NCI-H82 treated with DMSO at 0.1 percent for 48 hours (cell line): ENCODE data around the gene DNM3.
"Not testable (repeated sequence)": the region's sequence is repeated elsewhere in the genome, so short reads cannot be mapped to it uniquely, and the experiment has no call there.

Source experiments
- DNase-seq: peaks from one replicate; lab custom pipeline; 2025; ENCODE audit not compliant: unreplicated experiment; lab: John Stamatoyannopoulos, UW

DNM3 gene

DNA sequence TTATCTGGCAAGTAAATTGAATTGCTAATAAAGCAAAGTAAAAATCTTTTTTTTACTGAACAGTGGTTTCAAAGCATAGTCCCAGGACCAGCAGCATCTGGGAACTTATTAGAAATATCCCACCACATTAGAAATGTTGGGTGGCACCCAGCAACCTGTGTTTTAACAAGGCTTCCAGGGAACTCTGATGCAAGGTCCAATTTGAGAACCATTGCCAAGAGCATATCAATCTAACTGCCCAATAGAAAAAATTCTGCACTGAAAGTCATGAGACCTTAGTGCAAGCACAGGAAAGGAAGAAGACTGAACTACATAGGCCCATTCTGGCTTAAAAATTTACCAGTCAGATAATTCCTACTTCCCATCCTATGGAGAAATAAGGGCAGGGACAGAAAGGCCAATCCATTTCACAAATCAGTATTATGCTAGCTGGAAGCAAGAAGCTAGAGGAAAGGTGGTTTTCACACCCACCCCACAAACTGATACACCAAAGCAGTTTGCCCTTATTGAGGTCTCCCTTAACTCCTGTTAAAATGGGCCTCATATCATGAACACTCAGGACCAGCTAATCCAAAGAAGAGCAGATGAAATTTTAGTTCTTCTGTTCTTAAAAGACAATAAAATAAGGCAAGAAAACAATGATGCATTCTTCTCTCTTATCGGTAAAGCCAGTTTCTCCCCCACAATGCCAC is 561.7 kb downstream of the DNM3 start:
- no peak for DNase-seq

DNA sequence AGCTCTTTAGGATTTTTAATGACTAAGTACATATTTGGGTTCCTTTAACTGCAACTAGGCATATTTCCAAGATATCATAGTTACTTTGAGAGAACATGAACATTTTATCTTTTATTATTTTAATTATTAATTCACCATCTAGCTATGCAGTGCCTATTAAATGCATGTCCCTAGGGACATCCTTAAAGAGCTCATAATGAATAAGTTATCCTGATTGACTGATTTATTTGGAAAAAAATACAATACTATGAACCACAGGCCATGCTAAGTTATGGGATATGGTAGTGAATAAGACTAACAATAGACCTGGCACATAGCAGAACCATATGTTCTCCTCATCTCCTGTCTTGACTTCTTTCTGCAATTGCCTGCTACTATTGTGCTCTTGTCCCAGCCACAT is 562.8 kb downstream of the DNM3 start:
- no peak for DNase-seq

GRCh38 chr1:172405912-172406311 is 564.6 kb downstream of the DNM3 start:
- no peak for DNase-seq

- DNase-seq = no peak
Observed at GRCh38 chr1:172406968-172407367, 565.7 kb downstream of the DNM3 start.

DNA sequence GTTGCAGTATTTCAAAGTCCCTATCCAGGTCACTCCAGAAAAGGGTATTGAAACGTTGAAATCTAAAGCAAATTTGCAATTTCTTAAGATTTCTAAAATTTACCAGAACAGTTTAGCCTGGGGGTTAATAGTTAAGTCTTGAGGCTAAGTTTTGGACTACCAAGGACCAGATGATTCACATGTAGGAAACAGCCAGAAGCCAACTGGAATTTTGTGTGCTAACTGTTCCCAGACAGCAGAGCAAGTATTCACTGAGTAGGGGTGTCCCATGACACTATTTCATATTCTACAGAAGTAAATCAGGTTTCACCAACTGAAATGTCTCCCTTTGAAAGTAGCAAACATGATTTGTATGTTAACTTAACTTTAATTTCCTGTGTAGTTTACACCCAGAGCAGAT is 567.7 kb downstream of the DNM3 start:
- DNase-seq = no peak

GRCh38 chr1:172410027-172410426 is 568.7 kb downstream of the DNM3 start:
- no peak for DNase-seq

DNA sequence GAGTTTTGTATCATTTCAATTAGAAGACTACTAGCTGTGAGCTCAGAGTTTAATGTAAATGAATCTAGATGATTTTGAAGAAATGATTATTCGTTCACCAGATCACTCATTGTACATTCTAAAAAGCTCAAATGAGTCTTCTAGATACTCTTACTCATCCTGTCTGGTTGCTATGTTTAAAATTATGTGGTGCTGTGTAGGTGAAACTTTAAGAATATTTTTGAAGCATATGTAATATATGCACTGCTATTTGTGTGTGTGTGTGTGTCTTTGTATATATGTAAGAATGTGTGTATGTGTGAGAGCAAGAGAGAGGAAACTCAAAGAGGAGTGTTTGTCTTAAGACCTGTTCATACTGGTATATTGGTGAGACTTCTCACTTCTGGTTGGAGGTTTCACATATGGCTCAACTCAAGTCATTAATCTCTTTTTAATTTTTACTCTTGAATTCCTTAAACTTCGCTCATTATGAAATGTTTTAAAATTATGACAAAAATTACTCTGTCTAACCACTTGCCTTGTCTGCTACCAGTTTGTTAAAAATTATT is 570.6 kb downstream of the DNM3 start:
- no peak for DNase-seq

DNA sequence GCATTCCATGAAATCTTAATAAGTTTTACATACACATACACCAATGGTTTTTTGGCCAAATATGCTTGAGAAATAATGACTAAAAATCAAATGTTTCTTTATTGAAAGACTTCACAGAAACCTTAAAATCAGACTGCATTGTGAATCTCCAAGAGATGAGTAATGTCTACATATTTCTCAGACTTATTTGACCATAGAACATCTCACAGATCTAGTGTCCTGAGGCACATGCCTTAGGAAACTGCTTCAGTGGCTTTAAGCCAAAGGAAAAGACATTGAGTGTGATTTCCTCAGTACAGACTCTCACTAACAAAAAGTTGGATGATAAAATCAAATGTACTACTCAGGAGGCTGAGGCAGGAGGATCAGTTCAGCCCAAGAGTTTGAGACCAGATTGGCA is 573.0 kb downstream of the DNM3 start:
- no peak for DNase-seq

DNA sequence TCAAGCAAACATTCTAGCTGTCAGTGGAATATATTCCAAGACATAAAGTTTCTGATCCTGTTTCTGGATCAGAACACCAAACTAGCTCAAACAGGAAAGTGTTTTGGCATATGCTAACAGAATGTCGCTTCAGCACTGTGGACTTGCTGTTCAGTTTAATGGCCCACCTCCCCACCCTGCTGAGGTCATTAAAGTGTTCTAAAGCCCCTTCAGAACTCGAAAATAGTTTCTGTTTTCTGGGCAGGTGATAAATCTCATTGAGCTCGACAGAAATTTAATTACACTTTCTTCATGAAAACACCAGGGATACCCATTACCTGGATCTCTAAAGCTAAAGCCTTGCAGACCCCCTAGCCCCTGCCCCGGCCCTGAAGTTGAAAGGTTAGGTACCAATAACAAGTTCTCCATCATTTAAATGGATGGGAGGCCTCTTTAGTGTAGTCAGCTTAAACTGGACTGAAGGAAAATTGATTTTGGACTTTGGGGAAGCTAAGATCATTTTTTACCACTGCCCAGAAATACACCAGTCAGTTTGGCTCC is 575.3 kb downstream of the DNM3 start:
- no peak for DNase-seq

GRCh38 chr1:172417557-172417956 is 576.3 kb downstream of the DNM3 start:
- DNase-seq = no peak

GRCh38 chr1:172420385-172420784 is 579.1 kb downstream of the DNM3 start, which contains the start of gene C1orf105:
Gene C1orf105, plus strand, starts transcription at chr1:172420685. Its CDS starts 201 bp downstream, at chr1:172420886.
- DNase-seq = no peak

GRCh38 chr1:172421974-172422604 is 580.8 kb downstream of the DNM3 start:
- DNase-seq = no peak

GRCh38 chr1:172423336-172423735 is 582.0 kb downstream of the DNM3 start:
- no peak for DNase-seq

- DNase-seq = no peak
Observed at GRCh38 chr1:172425339-172425738, 584.0 kb downstream of the DNM3 start.

- DNase-seq = no peak
Observed at GRCh38 chr1:172427191-172427590, 585.9 kb downstream of the DNM3 start.

DNA sequence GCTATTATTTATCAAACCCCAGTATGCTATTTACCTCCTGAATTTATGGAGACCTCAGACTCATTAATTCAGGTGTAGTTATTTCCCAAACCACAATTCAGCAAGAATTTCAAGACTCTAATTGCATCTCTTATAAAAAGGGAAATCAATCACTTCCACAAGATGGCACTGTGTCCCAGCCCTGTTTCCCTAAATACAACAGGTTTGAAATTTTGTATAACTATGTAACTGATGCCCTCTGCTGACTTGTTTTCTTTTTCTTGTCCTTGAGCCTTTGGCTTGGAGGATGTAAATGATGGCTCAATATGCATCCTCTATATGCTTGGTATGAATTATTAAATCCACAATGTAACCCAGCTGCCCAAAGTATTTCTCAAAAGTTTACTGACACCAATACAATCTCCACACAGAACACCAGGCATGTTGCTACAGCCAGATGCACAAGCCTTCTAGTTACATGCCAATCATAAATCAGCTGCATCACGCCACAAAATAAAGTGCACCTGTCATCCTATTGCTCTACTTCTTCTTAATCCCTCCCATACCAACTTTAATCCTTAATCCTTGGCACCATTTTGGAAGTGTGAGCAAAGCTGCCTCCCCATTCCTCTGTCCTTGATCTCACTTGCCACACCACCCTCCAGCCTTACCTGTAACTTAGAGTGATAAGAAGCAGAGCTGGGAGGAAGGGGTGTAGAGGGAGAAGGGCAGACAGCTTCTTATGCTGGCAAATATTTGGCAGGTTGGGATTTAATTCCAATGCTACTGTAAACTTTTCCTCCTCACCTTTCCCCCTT is 588.2 kb downstream of the DNM3 start:
- DNase-seq = peak; percentile 18

- no peak for DNase-seq
Observed at GRCh38 chr1:172430128-172430454, 588.8 kb downstream of the DNM3 start.

DNA sequence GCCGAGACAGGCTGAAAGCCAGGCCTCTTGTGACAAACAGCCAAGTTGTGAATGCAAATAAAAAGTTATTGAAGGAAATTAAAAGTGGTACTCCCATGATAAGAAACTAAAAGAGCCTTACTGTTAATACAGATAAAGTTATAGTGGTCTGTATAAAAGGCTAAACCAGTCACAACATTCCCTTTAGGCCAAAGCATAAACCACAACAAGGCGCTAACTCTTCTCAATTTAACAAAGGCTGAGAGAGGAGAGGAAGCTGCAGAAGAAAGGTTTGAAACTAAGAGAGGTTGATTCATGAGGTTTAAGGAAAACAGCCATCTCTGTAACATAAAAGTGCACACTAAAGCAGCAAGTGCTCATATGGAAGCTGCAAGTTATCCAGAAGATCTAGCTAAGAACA is 589.9 kb downstream of the DNM3 start:
- DNase-seq = no peak

DNA sequence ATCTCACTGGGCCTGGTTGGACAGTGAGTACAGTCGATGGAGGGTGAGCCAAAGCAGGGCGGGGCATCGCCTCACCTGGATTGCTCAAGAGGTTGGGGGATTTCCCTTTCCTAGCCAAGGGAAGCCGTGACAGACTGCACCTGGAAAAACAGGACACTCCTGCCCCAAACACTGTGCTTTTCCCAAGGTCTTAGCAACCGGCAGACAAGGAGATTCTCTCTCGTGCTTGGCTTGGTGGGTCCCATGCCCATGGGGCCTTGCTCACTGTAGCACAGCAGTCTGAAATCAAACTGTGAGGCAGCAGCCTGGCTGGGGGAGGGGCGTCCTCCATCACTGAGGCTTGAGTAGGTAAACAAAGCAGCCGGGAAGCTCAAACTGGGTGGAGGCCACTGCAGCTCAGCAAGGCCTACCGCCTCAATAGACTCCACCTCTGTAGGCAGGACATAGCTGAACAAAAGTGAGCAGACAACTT is 590.5 kb downstream of the DNM3 start:
- no peak for DNase-seq

DNA sequence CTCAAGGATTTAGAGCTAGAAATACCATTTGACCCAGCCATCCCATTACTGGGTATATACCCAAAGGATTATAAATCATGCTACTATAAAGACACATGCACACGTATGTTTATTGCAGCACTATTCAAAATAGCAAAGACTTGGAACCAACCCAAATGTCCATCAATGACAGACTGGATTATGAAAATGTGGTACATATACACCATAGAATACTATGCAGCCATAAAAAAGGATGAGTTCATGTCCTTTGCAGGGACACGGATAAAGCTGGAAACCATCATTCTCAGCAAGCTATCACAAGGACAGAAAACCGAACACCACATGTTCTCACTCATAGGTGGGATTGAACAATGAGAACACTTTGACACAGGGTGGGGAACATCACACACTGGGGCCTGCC is 595.9 kb downstream of the DNM3 start:
- DNase-seq = not testable (repeated sequence)

- DNase-seq = no peak
Observed at GRCh38 chr1:172442404-172442803, 601.1 kb downstream of the DNM3 start.
